Inflammatory macrophage treated with lipopolysaccharide for 4 hours (primary cell): ENCODE data around the gene NFIC.
"Not testable (repeated sequence)": the region's sequence is repeated elsewhere in the genome, so short reads cannot be mapped to it uniquely, and the experiment has no call there.

Experiments used
- DNase-seq: peaks from one replicate; pipeline ENCODE4 v3.0.0-alpha.2; 2020

Gene NFIC

GRCh38 chr19:3375221-3376090, 9.1 kb downstream of the NFIC start:
- no peak for DNase-seq

DNA sequence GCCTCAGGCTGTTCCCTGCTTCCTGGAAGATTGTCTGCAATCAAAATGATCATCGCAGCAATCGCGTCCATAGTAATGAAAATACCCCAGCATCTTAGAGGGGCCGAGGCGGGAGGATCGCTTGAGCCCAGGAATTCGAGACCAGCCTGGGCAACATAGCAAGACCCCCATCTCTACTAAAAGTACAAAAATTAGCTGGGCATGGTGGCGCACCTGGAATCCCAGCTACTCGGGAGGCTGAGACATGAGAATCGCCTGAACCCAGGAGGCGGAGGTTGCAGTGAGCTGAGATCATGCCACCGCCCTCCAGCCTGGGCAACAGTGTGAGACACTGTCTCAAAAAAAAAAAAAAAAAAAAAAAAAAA, 9.7 kb downstream of the NFIC start:
- DNase-seq, result not testable (repeated sequence)

- no peak for DNase-seq
Observed at GRCh38 chr19:3378352-3379150, 12.2 kb downstream of the NFIC start.

GRCh38 chr19:3380829-3381228, 14.4 kb downstream of the NFIC start:
- DNase-seq, result no peak

DNA sequence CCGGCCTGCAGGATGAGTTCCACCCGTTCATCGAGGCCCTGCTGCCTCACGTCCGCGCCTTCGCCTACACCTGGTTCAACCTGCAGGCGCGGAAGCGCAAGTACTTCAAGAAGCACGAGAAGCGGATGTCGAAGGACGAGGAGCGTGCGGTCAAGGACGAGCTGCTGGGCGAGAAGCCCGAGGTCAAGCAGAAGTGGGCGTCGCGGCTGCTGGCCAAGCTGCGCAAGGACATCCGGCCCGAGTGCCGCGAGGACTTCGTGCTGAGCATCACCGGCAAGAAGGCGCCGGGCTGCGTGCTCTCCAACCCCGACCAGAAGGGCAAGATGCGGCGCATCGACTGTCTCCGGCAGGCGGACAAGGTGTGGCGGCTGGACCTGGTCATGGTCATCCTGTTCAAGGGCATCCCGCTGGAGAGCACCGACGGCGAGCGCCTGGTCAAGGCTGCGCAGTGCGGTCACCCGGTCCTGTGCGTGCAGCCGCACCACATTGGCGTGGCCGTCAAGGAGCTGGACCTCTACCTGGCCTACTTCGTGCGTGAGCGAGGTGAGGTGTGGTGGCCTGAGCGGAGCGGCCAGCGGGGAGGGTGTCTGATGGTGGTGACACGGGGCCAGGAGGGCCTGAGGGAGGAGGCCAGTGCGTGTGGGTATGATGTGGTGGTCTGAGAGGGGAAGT, 15.5 kb downstream of the NFIC start:
- no peak for DNase-seq

GRCh38 chr19:3382460-3383100, 16.2 kb downstream of the NFIC start:
- DNase-seq, result no peak

DNA sequence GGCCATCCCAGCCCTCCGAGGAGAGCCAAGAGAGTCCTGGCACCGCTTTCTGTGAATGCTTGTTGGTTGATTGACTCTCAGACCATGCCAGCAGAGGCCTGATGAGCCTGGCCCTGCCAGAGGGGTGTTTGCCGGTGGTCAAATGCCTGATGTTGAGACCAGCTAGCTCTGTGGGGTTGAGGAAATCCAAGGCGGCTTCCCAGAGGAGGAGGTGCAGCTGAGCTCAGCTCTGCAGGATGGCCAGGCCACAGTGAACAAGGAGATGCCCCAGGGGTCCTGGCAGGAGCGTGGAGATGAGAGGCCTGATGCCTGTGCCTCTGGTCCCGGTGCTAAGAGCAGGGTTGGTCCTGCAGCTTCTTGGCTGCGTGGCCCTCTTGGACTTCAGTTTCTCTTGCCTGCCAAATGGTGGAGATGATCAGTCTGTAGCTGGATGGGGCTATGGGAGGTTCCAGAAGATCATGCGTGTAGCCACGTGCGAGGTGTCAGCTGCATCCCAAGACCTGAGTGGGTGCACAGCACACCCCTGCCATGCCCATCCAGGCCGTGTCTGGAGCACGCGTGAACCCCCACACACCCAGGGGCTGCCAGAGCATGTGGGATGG, 16.8 kb downstream of the NFIC start:
- no peak for DNase-seq

DNA sequence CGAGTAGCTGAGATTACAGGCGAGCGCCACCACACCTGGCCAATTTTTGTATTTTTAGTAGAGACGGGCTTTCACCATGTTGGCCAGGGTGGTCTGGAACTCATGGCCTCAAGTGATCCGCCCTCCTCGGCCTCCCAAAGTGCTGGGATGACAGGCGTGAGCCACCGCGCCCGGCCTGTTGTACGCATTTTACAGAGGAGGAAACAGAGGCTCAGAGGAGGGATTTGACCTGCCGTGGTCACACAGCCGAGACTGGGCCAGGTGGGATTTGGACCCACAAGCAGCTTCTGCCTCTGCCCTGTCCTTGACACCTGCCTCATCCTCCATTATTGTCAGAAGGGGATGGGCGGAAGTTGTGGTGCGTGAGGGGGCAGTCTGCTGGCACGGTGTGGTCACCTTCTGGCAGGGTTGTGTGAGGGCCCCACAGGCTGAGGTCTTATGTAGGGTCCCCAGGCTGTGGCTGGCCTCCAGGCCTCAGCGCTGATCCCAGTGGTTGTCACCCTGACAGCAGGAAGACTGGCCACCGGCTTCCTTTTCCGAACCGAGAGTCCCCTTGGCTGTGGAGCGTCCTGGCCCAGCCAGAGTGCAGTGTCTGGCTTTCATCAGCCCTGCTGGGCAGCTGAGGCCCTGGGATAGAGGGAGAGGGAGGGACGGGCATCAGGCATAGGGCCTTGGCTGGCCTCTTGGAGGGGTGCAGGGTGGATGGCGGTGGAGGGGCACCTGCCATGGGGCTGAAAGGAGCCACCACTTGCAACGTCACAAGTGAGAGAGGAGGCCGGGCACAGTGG, 20.3 kb downstream of the NFIC start:
- DNase-seq, result no peak

DNA sequence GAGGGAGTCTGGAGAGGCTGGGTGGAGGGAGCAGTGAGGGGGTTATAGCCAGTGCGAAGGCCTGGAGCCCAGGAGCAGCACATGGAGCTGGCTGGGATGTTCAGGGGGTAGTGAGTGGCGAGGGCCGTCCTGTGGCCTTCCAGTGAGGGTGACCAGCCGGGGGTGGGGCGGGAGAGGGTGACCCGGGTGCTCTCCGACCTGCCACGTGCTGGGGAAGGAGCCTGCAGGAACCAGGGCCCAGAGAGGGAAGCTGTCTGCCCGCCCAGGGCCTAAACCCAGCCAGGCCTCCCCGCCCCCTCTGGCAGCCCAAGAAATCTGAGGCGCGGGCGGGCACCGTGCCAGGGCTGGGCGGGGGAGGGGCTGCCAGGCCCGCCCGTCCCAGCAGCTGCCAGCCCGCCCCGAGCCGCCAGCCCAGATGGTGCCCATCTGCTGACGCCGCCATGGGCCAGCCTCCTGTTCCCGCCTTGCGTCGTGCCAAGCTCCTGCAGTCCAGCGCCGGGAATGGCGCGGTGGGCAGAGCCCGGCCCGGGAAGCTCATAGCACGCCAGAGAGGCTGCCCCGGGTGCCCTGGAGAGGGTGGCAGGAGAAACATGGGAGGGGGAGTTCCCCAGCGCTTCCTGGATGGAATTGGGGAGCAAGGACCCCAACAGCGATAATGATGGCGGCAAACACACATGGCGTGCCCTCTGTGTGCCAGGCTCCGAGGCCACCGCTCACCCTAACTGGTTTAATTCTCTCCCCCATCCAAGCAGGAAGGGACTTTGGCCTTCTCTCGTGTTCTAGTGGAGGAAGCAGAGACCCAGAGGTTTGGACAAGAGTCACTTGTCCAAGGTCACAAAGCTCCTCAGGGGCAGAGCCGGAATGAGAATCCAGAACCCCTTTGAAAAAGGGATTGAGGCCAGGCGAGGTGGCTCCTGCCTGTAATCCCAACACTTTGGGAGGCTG, 21.5 kb downstream of the NFIC start:
- peak; percentile 6 for DNase-seq

DNA sequence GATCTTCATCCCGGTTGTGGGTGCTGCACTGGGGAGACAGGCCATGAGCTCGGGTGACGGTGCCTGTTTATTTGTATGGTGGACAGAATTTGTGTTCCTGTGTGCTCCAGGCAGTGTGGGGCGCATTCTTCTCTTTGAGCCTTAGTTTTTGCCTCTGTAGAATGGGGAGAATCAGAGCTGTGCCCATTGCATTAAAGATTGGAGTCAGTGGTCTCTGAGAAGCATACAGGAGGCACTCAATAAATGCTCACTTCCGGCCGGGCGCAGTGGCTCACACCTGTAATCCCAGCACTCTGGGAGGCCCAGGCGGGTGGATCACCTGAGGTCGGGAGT, 23.0 kb downstream of the NFIC start:
- no peak for DNase-seq

- DNase-seq, result no peak
Observed at GRCh38 chr19:3389876-3390371, 23.5 kb downstream of the NFIC start.

DNA sequence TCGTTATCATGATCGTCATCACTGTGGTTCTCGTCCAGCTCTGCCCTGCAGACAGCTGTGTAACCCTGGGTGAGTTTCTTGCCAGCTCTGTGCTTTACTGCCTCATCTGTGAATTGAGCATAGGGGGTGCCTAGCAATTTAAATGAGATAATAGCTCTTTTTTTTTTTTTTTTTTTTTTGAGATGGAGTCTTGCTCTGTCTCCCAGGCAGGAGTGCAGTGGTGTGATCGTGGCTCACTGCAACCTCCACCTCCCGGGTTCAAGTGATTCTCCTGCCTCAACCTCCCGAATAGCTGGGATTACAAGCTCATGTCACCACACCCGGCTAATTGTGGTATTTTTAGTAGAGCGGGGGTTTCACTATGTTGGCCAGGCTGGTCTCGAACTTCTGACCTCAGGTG, 25.5 kb downstream of the NFIC start:
- DNase-seq, result not testable (repeated sequence)

DNA sequence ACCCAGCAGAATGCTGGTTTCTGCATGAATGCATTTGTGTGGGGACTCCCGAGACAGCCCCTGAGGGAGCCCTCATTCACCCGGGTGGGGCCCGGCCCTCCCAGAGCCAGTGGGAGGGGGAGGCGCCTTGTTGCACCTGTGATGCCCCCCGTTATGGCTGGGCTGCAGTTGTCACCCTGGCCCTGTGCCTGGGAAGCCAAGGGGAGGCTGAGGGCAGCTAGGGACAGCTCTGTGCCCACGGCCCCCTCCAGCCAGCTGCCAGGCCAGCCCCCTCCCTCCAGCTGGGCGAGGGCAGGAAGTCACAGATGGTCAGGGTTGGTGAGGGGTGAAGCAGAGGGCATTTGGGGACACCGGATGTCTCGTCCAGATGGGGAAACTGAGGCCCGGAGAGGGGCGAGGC, 26.1 kb downstream of the NFIC start:
- DNase-seq, result no peak

- DNase-seq, result no peak
Observed at GRCh38 chr19:3396881-3397265, 30.5 kb downstream of the NFIC start.

- DNase-seq, result no peak
Observed at GRCh38 chr19:3397266-3398022, 31.1 kb downstream of the NFIC start.

DNA sequence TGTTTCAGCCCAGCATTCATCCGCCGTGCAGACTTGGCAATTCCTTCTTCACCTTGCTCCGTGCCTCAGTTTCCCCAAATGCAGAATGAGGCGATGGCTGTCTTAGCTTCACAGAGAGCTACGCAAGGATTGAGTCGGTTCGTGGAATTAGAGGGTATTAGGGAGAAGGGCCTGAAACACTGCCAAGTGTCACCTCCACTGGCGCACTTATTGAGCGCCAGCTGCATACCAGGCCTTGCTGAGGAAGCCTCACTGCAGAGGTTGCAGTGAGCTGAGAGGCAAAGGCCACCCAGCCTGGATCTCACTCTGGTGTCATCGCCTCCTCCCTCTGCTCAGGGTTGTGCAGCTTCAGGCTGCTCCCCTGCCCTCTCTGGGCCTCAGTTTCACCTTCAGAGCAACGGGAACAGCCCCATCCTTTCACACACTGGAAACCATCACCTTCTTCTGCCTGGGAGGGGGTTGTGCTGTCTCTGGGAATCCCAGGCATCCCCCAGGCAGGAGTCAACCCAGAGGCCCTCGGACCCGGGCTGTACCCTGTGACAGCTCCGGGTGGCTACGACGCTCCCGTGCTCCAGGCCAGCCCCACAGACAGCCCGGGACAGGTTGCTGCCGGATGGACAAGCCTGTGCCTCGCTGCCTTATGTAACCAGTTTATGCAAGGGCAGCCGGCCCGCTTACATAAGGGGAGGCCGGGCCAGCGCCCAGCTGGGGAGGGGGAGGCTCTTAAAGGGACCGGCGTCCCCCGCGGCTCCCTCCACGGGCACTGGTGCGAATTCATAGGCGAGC, 31.9 kb downstream of the NFIC start:
- no peak for DNase-seq

DNA sequence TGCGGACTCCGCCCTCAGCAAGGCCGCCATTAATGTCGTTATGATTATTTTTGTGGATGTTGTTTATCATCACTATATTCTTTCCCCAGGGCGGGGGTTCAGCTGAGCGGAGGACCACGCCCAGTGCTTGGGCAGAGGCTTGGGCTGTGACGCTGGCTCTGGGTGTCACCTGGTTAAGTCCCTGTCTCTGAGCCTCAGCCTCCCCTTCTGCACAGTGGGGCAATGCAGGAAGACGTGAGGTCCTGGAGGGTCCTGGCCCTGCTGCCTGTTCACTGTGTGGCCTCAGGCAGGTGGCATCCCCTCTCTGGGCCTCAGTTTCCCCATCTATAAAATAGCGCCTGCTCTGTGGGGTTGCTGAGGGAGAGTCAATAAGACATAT, 32.5 kb downstream of the NFIC start:
- DNase-seq, result no peak

- DNase-seq, result not testable (repeated sequence)
Observed at GRCh38 chr19:3399311-3399710, 32.9 kb downstream of the NFIC start.
